Measurements from ENCODE around the gene PITX1. TPM values are rescaled to one million over a fixed set of nuclear protein-coding genes. Genes with fewer than 3 reads are reported as not detected.

Gene PITX1
- total RNA-seq, 1 donor from 2014 or later: not detected

DNA sequence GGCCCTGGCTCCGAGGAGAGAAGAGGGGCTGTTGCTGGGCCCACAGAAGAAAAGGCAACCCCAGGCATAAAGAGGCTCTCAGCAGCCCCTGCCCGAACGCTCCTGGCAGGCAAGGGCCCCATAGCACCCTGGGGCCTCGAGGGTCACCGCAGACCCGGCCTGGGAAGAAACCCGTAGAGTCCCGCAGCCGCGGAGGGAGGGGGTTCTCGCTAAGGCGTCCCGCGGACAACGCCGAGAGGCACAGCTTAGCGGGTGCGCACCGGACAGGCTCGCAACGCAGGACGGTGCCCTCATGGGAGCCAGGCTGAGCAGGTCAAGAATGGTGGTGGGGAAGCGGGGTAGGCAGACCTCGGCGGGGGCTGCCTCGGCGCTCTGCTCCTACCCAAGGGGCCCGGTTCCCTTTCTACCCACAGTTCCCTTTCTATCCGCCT is 6.7 kb downstream of the PITX1 start:
- peaks cover 67% of the 10 kb centered on the region for H3K27me3 Mint-ChIP-seq (ENCODE audit: insufficient read depth, low read depth)
- H3K36me3 ChIP-seq: no peaks in the 10 kb centered on the region
- H3K4me1 Mint-ChIP-seq: peaks cover 24% of the 10 kb centered on the region
- H3K27ac Mint-ChIP-seq: no peak overlapping the region
- H3K9me3 ChIP-seq (ENCODE audit: low read depth): no peaks in the 10 kb centered on the region
- no peaks in the 10 kb centered on the region for H3K79me2 ChIP-seq (ENCODE audit: low read depth)
- H3K4me3 ChIP-seq: no peak overlapping the region
- H3K4me1 ChIP-seq: peaks cover 13% of the 10 kb centered on the region
- H3K27me3 ChIP-seq: peaks cover 100% of the 10 kb centered on the region
- no peak for TF ChIP-seq EZH2 (IDR thresholded peaks at IDR 0.05)
- no peak for TF ChIP-seq EZH2phosphoT487 (IDR thresholded peaks at IDR 0.05)
- TF ChIP-seq, protein P1, sequence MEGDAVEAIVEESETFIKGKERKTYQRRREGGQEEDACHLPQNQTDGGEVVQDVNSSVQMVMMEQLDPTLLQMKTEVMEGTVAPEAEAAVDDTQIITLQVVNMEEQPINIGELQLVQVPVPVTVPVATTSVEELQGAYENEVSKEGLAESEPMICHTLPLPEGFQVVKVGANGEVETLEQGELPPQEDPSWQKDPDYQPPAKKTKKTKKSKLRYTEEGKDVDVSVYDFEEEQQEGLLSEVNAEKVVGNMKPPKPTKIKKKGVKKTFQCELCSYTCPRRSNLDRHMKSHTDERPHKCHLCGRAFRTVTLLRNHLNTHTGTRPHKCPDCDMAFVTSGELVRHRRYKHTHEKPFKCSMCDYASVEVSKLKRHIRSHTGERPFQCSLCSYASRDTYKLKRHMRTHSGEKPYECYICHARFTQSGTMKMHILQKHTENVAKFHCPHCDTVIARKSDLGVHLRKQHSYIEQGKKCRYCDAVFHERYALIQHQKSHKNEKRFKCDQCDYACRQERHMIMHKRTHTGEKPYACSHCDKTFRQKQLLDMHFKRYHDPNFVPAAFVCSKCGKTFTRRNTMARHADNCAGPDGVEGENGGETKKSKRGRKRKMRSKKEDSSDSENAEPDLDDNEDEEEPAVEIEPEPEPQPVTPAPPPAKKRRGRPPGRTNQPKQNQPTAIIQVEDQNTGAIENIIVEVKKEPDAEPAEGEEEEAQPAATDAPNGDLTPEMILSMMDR (IDR thresholded peaks at IDR 0.05): no peak
- peak; percentile 62 for DNase-seq (ENCODE audit: low spot score)
- peak overlapping the region; percentile 6 for H3K4me2 ChIP-seq
- H3K4me3 Mint-ChIP-seq: no peak overlapping the region
- peaks cover 33% of the 10 kb centered on the region for H3F3A ChIP-seq (ENCODE audit: low read depth)
- H3K27ac ChIP-seq: no peak overlapping the region
- no peaks in the 10 kb centered on the region for H3K36me3 Mint-ChIP-seq
- H2AFZ ChIP-seq (replicated peaks): no peak overlapping the region
- H4K20me1 ChIP-seq (ENCODE audit: low read depth): peaks cover 64% of the 10 kb centered on the region
- no peak overlapping the region for H3K9ac ChIP-seq
- H3K9me3 Mint-ChIP-seq: no peaks in the 10 kb centered on the region

DNA sequence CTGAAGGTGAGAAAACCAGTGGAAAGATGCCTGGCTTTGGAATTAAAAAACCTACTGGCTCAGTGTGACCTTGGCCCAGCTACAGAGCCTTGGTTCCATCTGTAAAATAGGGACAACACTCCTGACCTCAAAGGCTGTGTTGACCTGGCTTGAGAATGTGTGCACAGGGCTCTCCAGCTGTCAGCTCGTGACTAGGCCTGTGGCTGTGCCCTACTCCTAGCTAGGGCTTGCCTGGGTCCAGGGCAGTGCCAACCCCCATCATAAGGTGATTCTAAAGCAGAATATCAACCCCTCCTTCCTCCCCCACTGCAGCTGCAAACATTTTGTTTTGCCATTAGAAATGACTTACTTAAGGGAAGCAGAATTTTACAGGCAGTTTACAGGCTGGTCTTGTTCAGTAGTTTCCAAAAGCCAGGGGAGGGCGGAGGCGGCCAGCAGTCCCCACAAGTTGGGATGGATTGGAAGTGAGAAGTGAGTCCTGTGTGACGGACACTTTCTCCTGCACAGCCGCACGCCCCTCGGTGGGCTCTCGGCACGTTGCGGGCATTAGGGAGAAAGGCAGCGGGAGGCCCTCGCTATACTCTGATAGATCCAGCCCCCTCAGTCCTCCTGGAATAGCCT is 7.3 kb downstream of the PITX1 start:
- Mint-ChIP-seq H3K27ac (no peak overlapping the region), H3K36me3 (no peaks in the 10 kb centered on the region), H3K4me3 (peak overlapping the region; percentile 33), H3K9me3 (no peaks in the 10 kb centered on the region), H3K27me3 (ENCODE audit: insufficient read depth, low read depth) (peaks cover 62% of the 10 kb centered on the region), H3K4me1 (peaks cover 19% of the 10 kb centered on the region)
- no peak overlapping the region for H3K4me3 ChIP-seq
- H3F3A ChIP-seq (ENCODE audit: low read depth): peaks cover 28% of the 10 kb centered on the region
- no peak overlapping the region for H3K27ac ChIP-seq
- no peaks in the 10 kb centered on the region for H3K79me2 ChIP-seq (ENCODE audit: low read depth)
- H4K20me1 ChIP-seq (ENCODE audit: low read depth): peaks cover 59% of the 10 kb centered on the region
- H2AFZ ChIP-seq (replicated peaks): no peak overlapping the region
- peaks cover 100% of the 10 kb centered on the region for H3K27me3 ChIP-seq
- H3K36me3 ChIP-seq: no peaks in the 10 kb centered on the region
- no peaks in the 10 kb centered on the region for H3K9me3 ChIP-seq (ENCODE audit: low read depth)
- DNase-seq (ENCODE audit: low spot score): peak; percentile 39
- no peak overlapping the region for H3K9ac ChIP-seq
- H3K4me1 ChIP-seq: peaks cover 11% of the 10 kb centered on the region
- no peak for TF ChIP-seq EZH2 (IDR thresholded peaks at IDR 0.05)
- no peak for TF ChIP-seq EZH2phosphoT487 (IDR thresholded peaks at IDR 0.05)
- TF ChIP-seq, protein P1 (IDR thresholded peaks at IDR 0.05): no peak
- no peak overlapping the region for H3K4me2 ChIP-seq

DNA sequence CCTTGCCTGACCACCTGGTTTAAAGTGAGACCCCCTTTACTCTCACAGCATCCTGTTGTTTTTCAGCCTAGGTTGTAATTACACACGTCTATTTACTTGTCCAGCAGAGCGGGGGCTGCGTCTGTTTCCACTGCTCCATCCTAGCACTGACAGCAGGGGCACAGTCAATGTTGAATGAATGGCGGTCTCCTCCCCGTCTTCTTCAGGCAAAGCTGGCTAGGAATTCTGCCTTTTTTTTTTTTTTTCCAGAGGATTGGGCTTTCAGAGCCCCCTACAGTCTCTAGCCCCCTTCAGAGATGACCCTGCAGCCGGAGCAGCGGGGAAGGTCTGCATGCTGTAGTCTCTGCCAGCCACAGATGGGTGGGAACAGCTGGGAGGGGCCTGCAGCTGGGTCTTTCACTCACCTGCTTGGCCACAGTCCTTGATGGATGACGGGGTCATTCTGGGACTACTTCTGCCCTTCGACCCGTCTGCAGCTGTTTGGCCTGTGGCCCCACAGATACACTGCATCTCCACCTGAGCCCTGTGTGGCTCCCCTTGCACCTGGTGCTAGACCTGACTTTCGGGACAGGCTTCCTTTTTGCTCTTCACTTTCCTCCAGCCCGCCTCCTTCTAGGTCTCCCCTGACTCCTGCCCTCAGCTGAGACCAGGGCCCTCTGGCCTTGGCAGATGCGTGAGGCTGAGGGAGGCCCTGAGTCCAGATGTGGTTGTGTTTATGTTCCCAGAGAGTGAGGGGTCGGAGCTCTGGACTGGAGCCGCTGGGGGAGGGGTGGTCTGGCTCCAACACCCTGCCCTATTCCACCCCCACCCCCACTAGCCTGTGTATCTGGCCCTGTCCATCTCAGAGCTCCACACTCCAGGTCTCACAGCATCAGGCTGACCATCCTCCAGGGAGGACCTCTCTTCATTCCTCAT is 8.0 kb downstream of the PITX1 start:
- peaks cover 7% of the 10 kb centered on the region for H3K4me1 ChIP-seq
- no peak overlapping the region for H2AFZ ChIP-seq (replicated peaks)
- peaks cover 56% of the 10 kb centered on the region for H3K27me3 Mint-ChIP-seq (ENCODE audit: insufficient read depth, low read depth)
- H3K9ac ChIP-seq: no peak overlapping the region
- no peak overlapping the region for H3K27ac Mint-ChIP-seq
- H3K4me3 ChIP-seq: no peak overlapping the region
- H3K27ac ChIP-seq: no peak overlapping the region
- no peaks in the 10 kb centered on the region for H3K9me3 Mint-ChIP-seq
- H3K36me3 ChIP-seq: no peaks in the 10 kb centered on the region
- H3K4me2 ChIP-seq: no peak overlapping the region
- H3K36me3 Mint-ChIP-seq: no peaks in the 10 kb centered on the region
- H3K79me2 ChIP-seq (ENCODE audit: low read depth): no peaks in the 10 kb centered on the region
- DNase-seq (ENCODE audit: low spot score): no peak
- H3K4me1 Mint-ChIP-seq: peaks cover 19% of the 10 kb centered on the region
- TF ChIP-seq, protein P1 (IDR thresholded peaks at IDR 0.05): no peak
- TF ChIP-seq EZH2 (IDR thresholded peaks at IDR 0.05) (no peak), EZH2phosphoT487 (IDR thresholded peaks at IDR 0.05) (no peak)
- peaks cover 22% of the 10 kb centered on the region for H3F3A ChIP-seq (ENCODE audit: low read depth)
- H3K4me3 Mint-ChIP-seq: no peak overlapping the region
- no peaks in the 10 kb centered on the region for H3K9me3 ChIP-seq (ENCODE audit: low read depth)
- peaks cover 51% of the 10 kb centered on the region for H4K20me1 ChIP-seq (ENCODE audit: low read depth)
- peaks cover 100% of the 10 kb centered on the region for H3K27me3 ChIP-seq

Measured in neural progenitor cell (in vitro differentiated cells).